SH-SY5Y (cell line): Measurements from ENCODE around the gene LDB2.

Experiments
- GATA2 ChIP-seq: IDR thresholded peaks from 2 replicates; pipeline ENCODE4 v1.6.1; 2011; ENCODE audit warnings: mild to moderate bottlenecking, low read depth, low read length
- GATA3 ChIP-seq: IDR thresholded peaks from 2 replicates; pipeline ENCODE4 v1.6.1; 2011; ENCODE audit warnings: low read depth, mild to moderate bottlenecking, low read length, moderate library complexity

- TF ChIP-seq GATA2 (no peak), GATA3 (no peak)
Measured at GRCh38 chr4:16887887-16888286, 10.6 kb downstream of the LDB2 start.
